Measurements from ENCODE around the gene KIFAP3.
"Not testable (repeated sequence)": the region's sequence is repeated elsewhere in the genome, so short reads cannot be mapped to it uniquely, and the experiment has no call there.

KIFAP3 gene

DNA sequence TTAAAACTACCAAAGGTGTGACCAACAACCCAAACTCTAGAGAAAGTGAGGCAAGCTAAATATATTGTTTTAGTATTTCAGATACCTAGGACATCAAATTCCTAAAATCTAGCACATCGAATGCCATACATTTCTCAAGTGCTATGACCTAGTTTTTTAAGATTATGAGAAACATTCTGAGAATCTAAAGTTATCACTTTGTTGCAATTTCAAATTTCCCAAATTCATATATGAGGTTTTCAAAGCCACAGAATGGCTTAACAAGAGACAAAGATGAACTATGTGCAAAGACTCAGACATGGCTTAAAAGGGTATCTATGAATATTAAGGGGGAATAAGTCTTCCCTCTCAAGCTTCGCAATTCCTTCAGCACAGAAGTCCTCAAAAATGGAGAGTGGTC is 187.6 kb downstream of the KIFAP3 start:
- DNase-seq (ENCODE audit: low read depth): no peak

GRCh38 chr1:169886422-169886821 is 188.1 kb downstream of the KIFAP3 start:
- no peak for DNase-seq (ENCODE audit: low read depth)

DNA sequence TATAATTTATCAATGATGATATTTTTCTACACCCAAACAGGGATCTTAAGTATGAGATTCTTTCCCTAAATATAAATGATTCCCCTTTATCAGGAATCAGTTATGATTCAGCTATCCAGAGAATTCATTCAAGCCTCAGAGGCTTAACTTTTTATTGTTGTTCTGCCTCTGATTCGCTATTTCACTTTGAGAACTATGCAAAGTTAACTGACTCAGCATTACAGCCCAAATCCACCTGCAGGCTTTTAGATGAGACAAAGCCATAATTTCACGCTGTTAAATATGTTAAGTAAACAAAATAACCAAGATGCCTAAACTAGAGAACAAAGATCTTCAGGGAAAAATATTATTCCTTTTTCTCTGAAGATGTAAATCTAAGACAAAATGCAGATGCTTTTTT is 189.3 kb downstream of the KIFAP3 start:
- no peak for DNase-seq (ENCODE audit: low read depth)

- no peak for DNase-seq (ENCODE audit: low read depth)
Observed at GRCh38 chr1:169884634-169885033, 189.9 kb downstream of the KIFAP3 start.

DNA sequence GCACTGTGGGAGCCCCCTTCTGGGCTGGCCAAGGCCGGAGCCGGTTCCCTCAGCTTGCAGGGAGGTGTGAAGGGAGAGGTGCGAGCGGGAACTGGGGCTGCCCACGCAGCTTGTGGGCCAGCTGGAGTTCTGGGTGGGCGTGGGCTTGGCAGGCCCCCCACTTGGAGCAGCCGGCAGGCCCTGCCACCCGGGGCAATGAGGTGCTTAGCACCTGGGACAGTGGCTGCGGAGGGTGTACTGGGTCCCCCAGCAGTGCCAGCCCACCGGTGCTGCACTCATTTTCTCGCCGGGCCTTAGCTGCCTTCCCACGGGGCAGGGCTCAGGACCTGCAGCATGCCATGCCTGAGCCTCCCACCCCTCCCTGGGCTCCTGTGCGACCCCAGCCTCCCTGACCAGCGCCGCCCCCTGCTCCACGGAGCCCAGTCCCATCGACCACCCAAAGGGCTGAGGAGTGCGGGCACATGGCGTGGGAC is 192.4 kb downstream of the KIFAP3 start:
- no peak for DNase-seq (ENCODE audit: low read depth)

DNA sequence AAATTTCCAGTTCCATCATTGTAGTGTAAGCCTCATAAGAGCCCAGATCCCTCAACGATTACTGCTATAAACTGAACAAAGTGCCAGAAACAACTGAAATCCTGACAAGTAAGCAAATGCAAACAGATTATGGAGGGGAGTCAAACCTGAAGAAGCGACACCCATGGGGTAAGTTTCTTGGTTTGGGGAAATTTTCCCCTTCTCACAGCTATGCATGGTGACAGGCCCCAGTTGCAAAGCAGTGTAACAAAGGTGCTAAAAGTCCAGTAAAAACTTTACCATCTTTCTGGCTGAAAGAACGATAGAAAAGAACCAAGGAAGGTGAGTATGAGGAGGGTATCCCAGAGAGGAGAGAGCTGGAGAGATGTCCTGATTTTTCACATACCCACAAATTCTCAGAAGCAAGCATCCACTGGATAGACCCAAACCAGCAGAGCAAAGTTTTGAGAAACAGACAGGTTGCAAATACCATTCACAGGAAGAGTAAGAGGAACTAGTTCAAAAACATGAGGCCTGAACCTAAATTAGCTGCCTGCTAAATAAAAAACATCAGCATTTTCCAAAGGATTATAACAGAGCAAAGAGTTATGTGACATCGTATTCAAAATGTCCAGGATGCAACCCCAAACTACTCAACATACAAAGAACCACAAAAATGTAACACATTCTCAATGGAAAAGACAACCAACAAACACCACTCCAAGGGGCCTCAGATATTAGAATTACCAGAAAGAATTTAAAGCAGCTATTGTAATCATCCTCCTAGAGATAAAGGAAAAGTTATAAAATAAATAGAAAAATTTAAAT is 195.3 kb downstream of the KIFAP3 start:
- DNase-seq (ENCODE audit: low read depth): no peak

GRCh38 chr1:169878498-169878897 is 196.0 kb downstream of the KIFAP3 start:
- DNase-seq (ENCODE audit: low read depth): no peak

DNA sequence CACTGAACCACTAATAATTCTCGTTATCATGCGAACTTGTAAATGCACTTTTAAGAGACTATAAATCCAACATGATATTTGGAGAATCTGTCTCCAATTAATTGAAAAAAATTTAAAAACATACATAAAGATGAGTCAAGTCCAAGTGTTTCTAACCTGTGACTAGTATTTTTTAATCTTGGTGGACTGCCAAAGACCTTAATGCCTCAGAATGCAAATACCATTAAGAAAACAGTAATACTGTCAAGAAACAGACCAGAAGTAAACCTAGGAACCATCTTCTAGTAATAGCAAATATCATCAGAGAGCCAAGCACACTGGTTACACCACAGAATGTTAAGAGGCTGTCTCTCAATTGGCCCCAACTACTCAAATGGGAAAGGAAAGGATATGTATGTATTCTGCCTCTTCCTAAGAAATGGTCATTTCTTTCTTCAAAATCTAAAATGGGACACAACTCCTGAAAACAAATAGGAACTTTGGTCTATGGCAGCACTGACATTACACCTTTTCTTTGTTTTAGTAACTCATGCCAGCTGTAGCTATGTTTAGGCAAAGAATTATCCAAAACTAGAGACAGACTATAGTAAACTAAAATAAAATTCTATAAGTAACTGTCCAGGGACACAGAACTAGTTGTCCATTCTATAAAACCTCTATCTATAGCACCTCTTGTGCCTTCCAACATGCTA is 196.5 kb downstream of the KIFAP3 start:
- DNase-seq (ENCODE audit: low read depth): no peak

GRCh38 chr1:169874229-169874628 is 200.3 kb downstream of the KIFAP3 start:
- no peak for DNase-seq (ENCODE audit: low read depth)

DNA sequence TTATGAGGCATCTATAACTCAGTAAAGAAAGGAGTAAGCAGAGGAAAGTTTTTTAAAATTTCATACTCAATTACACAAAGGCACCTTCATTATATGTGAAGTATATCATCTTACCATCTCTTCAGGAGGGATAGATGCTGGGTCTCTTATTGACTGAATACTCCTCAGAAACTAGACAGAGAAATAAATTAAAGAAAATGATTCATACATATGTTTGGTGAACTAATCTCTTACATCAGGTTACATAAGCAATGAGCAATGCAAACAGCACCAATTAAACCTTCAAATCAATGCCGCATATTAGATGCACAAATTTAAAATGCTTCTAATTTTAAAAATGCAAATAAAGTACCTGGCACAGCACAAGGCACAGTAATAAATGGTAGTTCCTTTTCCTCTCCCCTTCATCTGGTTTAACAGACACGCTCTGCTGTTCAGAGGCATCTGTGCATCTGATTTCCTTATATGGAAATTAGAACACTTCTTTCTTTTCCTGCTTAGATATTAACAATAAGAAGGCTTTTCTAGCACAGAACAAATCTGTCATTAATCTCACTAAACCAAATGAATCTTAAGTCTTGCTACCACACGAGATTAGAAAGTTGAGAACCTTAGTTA is 200.8 kb downstream of the KIFAP3 start:
- no peak for DNase-seq (ENCODE audit: low read depth)

- no peak for DNase-seq (ENCODE audit: low read depth)
Observed at GRCh38 chr1:169872906-169873305, 201.6 kb downstream of the KIFAP3 start.

DNA sequence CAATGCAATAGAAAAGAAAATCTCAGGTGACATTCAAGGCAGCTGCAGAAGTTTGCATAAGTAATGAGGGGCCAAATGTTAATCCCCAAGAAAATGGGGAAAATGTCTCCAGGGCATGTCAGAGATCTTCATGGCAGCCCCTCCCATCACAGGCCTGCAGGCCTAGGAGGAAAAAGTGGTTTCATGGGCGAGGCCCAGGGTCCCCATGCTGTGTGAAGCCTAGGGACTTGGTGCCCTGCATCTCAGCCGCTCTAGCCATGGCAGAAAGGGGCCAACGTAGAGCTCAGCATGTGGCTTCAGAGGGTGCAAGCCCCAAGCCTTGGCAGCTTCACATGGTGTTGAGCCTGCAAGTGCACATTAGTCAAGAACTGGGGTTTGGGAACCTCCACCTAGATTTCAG is 202.5 kb downstream of the KIFAP3 start:
- DNase-seq (ENCODE audit: low read depth): not testable (repeated sequence)
